Measurements from ENCODE around the gene MYO1F.
"Not testable (repeated sequence)": the region's sequence is repeated elsewhere in the genome, so short reads cannot be mapped to it uniquely, and the experiment has no call there.

The MYO1F gene

GRCh38 chr19:8514505-8515009 is 62.7 kb downstream of the MYO1F start:
- not testable (repeated sequence) for DNase-seq

DNA sequence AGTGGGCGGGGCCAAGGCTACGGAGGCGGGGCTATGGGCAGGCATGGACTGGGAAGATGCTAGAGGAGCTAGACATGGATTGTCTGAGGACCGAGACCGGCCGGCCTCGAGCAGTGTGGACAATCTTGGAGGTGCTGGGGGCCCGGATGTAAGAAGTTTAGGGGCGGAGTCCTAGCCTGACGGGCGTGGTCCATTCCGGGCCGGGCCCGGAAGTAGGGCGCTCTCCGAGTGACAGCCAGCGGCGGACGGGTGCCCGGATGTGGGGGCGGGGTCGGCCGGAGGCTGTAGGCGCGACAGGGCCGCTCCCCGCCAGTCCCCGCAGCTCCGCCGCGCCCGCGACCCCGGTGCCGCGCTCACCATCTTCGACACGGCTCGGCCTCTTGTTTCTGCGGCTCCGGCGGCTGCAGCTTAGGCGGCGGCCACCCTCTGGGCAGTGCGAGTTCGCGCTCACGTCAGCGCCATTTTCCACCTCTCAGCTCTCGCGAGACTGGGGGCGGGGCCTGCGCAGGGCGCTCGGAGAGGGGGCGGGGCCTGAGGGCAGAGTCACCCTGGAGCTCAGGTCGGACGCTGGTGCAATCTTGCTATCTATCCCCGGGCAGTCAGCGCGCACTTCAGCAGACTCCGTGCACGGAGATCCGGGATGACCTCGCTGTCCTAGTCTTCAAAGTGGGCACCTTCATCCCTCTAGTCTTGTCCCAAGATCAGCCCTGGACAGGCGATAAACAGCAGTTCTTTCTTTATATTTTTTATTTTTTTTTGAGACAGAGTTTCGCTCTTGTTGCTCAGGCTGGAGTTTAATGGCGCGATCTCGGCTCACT is 63.3 kb downstream of the MYO1F start, which contains the start of gene ZNF414:
ZNF414 (minus strand) TSS at position 481 of the 818 bp plus-strand sequence; CDS start at position 360, 121 bp downstream.
- peak; percentile 98 for DNase-seq

GRCh38 chr19:8513036-8513686 is 64.1 kb downstream of the MYO1F start:
- DNase-seq = no peak

GRCh38 chr19:8512115-8512967 is 64.9 kb downstream of the MYO1F start:
- peak; percentile 50 for DNase-seq

GRCh38 chr19:8511573-8512101 is 65.6 kb downstream of the MYO1F start:
- DNase-seq = no peak

DNA sequence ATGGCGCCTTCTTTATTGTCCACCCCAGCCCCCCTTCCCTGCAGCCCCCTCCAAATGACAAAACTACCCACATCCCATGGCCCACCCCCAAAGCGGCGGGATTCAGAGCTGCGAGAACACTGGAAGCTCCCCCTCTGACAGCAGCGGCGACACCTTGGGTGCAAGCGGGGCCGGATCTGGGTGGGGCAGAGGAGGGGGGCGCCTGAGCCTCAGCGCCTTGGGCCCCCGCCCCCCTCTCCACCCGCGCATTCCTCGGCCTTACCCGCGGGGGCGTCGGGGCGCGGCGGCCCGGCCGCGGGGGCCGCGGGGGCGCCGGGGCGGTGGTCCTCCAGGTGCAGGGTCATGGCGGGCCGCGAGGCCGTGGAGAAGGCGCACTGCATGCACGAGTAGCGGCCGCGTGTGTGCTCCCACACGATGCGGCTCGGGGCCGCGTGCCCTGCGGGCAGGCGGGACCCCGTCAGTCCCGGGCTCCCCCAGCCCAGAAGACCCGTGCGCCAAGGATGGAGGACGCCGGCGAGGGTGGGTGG is 66.6 kb downstream of the MYO1F start:
- DNase-seq = no peak

DNA sequence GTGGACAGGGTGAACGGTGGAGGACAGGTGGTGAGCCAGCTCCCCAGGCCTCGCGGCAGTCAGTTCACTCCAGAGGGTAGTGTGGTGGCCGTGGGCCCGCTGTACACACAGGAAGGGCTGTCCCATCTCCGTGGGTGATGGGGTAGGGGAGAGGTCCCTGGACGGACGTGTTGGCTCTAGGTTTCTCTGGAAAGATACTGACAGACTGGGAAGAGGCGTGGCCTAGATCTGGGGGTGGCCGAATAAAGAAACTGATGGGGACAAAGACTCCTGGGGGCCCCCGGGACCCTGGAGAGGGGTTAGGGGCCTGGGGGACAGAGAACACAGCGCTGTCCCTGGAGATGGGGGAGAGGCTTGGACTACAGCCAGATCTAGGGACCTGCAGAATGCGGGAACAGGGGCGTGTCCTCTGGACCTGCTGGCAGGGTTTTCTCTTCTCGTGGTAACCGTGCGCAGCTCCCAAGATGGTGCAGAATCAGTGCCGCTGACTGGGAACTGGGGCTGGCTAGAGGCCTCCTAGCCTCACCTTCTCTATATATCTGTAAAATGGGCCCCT is 70.8 kb downstream of the MYO1F start:
- no peak for DNase-seq

DNA sequence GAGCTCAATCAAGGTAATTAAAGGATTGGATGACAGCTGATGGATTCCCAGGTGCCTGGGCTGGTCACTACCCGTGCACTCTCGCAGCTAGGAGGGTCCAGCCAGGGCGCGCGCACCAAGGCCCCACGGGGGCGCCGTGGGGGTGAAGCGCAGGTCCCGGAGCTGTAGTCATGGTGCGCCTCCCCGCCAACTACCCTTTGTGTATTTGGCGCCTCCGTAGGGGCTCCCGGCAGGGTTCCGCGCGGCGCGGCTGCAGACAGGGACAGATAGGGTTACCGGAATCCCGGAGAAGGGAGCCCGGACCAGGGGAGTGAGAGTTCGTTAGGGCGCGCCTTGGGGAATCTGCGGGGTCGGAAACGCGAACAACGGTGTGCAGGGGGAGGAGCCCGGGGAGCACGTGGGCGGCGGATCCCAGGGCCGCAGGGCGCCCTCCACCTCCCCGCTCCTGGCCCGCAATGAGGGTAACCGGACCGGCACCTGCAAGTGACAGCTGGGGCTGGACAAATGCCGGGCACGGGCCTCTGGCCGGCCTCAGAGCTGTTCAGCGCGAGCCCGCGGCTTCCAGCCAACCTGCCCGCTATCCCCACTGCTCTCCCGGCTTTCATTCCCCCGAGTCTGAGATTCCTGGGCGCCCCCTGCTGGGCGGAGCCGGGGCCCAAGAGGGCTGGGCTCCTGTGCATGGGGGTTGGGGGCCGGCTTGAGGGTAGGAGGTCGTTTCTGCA is 71.4 kb downstream of the MYO1F start:
- peak; percentile 78 for DNase-seq

- DNase-seq = no peak
These were observed 72.3 kb downstream of the MYO1F start for GRCh38 chr19:8504919-8505318.

GRCh38 chr19:8504171-8504570 is 73.1 kb downstream of the MYO1F start:
- no peak for DNase-seq

- DNase-seq = no peak
These were observed 73.7 kb downstream of the MYO1F start for GRCh38 chr19:8503510-8503909.

GRCh38 chr19:8501981-8502380 is 75.3 kb downstream of the MYO1F start:
- no peak for DNase-seq

- DNase-seq = no peak
These were observed 75.7 kb downstream of the MYO1F start for GRCh38 chr19:8501516-8501915.

GRCh38 chr19:8500158-8500557 is 77.1 kb downstream of the MYO1F start:
- no peak for DNase-seq

GRCh38 chr19:8499048-8499833 is 78.0 kb downstream of the MYO1F start:
- DNase-seq = no peak

GRCh38 chr19:8498295-8498694 is 78.9 kb downstream of the MYO1F start:
- DNase-seq = no peak

DNA sequence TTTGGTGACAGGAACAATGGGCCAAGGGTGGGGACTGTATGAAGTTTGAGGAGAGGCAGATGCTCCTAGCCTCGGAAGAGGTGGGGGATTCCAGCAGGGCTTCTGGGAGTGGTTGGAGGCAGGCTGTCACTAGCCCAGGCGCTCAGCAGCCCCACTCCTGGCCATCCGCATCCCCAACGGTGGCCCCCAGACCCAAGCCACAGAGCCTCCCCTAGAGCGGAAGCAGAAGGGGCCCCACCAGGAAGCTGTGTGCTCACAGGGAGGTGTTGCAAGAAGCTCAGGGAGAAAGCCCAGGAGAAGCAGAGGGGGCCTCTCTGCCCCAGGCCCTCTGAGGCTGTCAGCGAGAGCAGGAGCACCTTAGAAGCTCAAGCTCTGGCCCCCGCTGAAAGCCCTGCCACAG is 83.1 kb downstream of the MYO1F start:
- DNase-seq = no peak

- no peak for DNase-seq
These were observed 85.7 kb downstream of the MYO1F start for GRCh38 chr19:8491574-8491973.

DNA sequence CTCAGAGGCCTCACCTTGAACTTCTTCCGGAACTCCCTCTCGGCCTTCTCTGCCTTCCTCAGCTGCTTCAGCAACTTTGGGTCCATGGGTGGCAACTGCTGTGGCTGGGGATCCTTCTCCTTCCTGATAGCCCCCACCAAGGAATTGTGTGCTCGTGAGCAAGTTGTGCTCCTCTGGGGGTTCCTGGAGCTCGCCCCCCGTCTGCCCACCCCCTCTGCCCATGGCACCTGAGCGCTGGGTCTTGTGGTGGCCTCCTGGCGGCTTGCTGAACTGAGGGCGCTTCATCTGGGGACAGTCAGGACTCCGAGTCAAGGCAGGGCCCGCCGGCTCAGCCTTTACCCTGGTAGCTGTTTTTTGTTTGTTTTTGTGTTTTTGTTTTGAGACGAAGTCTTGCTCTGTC is 86.4 kb downstream of the MYO1F start:
- DNase-seq = no peak

- no peak for DNase-seq
These were observed 86.9 kb downstream of the MYO1F start for GRCh38 chr19:8490395-8490760.
